ENCODE data around the gene ST6GAL2.

ST6GAL2 gene

DNA sequence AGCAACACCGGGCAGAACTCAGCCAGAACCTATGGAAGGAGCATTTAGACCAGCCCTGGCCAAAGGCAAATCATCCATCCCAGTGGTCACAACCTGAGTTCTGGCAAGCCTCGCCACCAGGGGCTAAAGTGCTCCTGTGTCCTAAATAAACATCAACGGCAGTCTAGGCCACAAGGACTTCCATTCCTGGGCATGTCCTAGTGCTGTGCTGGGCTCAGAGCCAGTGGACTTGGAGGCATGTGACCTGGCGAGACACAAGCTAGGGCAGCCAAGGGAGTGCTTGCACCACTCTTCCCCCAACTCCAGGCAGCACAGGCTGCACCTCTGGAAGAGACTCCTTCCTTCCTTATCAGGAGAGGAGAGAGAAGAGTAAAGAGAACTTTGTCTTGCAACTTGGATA is 69.0 kb downstream of the ST6GAL2 start:
- DNase-seq, result no peak

DNA sequence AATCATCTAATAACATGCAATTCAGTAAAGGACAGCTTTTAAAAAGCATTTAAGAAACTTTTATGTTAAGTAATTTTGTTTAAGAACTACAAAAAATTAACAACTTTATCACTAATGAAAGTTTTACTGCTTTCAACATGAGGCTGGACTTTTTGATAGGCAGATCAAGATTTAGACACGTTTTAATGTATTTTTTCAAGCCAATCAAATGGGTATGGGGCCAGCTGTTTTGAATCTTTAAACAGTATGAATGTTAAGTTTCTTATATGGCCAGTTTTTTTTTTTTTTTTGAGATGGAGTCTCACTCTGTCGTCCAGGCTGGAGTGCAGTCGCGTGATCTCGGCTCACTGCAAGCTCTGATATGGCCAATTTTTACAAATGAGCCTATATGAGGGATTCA is 73.1 kb downstream of the ST6GAL2 start:
- DNase-seq, result no peak

GRCh38 chr2:106812383-106812782 is 73.6 kb downstream of the ST6GAL2 start:
- no peak for DNase-seq

- no peak for DNase-seq
Observed at GRCh38 chr2:106805716-106806115, 80.3 kb downstream of the ST6GAL2 start.

DNA sequence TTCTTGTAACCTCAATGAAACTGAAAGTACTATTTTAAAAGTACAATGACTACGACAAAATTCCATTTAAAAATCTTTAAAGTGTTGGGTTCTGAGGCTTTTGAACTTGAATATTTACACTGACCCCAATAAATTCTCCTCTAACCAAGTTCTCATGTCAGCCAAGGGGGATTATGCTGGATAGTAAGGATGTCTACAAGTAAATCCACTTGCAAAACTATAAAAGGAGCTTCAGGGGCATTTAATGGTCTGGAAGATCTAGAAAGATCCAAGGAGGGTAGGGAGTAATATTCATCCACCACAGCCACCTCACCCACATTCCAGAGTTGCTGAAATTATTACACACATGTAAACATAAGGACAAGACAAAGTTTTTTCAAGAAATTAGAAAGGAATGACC is 81.8 kb downstream of the ST6GAL2 start:
- DNase-seq, result no peak

DNA sequence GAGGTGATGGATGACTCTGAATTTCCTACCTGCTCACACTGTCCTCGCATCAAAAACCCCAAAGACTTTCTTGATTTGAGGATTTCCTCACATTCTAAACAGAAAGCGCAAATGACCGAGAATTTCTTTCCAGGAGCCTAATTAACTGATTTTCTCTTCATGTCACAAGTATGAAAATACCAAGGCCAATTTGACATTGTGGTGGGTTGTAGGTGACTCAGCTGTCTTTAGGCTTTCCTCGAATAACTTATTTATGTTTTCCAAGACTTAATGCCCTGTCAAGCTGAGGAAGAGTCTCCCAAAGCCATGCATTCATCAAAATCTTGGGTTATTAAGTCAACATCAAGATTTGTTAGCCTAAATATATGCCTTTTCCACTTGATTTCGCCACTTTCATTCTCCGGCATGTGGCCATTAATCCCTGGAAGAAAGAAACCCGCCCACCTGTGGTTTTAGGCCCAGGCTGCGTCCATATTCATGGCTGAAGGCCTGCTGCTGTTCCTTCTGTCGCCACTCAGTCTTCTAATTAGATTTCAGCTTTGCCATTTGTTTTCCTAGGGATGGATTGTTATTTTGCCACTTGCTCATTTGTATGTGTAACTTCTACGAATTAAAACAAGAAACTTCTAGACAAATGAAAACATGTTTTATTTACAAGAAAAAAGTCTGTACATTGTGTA is 84.9 kb downstream of the ST6GAL2 start:
- no peak for DNase-seq

GRCh38 chr2:106800180-106800579 is 85.8 kb downstream of the ST6GAL2 start:
- DNase-seq, result no peak

- no peak for DNase-seq
Observed at GRCh38 chr2:106798826-106799552, 87.0 kb downstream of the ST6GAL2 start.

GRCh38 chr2:106797494-106797893 is 88.5 kb downstream of the ST6GAL2 start:
- no peak for DNase-seq

DNA sequence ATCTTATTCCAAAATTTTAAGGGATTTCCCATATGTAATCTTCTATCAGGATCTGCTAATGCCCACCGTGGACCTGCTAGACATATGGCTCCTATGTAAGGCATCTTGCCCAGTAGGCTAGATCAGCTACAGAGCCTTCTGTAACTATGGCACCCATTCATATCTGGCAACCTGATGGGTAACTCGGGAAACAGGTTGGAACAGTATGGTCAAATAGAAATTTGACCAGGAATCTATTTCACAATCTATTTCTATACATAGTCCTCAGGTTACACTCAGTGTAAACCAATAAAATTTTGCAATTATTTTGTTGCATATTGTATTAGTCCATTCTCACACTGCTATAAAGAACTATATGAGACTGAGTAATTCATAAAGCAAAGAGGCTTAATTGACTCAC is 93.3 kb downstream of the ST6GAL2 start:
- DNase-seq, result no peak

GRCh38 chr2:106789185-106789584 is 96.8 kb downstream of the ST6GAL2 start:
- no peak for DNase-seq

DNA sequence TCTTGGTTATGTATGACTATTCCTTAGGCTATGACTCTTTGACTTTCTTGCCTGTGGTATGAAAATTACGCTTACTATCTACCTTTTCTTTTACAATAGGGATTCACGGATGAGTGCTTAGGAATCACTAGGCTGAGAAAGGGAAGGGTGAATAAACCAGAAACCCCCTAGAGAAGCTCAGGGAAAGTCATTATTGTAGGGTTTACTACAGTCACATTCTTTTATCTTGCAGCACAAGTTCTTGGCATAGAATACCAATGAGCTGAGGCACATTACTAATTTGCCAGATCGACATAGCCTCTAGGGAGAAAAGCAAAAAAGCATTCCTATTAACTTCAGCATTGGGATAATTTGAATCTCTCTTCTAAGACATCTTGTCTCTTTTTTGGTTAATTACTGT is 103.3 kb downstream of the ST6GAL2 start:
- DNase-seq, result no peak

DNA sequence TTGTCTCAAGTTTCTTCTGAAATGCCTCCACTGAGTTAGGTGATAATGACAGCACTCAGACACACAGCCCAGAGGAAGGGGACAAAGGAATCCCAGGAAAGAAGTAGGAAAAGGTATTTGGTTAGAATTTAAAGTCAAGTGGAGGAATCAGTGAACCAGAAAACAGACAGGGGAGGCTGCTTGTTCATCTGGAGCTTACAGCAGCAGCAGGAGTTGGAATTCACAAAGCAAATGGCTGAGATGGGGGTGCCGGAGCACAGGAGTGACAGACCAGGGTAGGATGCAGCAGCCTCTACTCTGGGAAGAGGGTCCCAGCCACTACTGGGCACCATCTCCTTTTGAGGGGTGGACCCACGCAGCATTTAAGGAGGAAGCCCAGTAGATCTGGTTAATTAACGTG is 104.8 kb downstream of the ST6GAL2 start:
- DNase-seq, result no peak

- DNase-seq, result no peak
Observed at GRCh38 chr2:106771811-106772210, 114.2 kb downstream of the ST6GAL2 start.

DNA sequence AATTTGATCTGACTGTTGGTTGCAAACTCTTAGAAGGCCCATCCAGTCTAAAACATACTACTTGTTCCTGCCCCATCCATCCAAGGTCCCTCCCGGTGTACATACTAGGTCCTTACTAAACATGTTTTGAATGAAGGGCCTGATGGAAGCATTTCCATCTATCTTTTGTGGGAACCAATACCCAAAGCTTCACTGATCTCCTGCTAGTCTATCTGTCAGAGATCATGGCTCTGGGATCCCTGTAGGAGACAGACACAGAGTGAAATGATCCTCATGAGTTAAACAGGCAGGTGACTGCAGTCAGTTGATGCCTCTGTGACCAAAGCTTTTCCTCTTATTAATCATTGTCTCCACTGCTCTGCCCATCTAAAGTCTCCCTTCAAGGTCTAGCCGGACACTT is 115.0 kb downstream of the ST6GAL2 start:
- no peak for DNase-seq

- DNase-seq, result no peak
Observed at GRCh38 chr2:106764614-106765013, 121.4 kb downstream of the ST6GAL2 start.

DNA sequence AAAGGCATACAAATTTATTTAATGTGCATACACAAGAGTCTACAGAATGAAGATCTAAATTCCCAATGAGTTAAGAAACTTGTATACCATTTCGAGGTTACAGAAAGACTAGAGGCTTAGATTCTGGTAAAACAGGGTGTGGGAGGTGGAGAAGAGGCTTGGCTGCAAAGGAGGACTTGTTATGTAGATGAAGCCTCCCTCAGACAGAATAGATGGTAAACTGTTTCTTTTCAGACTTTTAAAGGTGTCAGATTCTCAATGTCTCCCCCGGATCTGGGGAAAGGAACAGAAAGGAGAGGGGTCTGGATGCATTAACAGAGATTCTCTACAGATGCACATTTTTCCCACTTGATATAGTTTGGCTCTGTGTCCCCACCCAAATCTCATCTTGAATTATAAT is 126.0 kb downstream of the ST6GAL2 start:
- no peak for DNase-seq

DNA sequence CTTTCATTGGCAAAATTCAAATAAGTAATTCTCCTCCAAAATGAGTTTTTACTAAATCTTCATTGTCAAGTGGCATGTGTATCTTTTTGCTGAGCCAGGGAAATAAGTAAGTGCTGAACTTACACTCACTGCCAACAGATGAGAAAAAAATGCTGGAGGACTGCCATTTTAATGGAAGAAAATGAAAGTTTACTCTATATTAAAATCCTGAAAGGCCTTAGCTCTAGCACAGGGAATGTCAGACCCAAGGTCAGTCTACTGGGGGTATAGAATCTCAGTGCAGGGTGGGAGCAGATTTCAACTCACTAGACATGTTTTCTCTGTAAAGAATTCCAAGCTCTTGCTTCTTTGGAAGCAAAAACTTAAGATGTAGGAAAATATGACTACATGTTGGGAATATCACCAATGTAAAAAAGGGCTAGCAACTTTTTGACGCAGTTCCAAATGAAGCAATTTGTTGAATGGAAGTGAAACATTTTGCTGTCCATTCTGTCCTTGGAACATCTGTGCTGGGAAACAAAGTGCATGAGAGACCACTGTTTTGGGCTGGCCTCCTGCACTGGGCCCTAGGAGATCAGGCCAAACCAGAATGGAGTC is 127.0 kb downstream of the ST6GAL2 start:
- DNase-seq, result no peak
